Muscle of arm (tissue), 12 donors: ENCODE results near the gene OLAH. TPM values are rescaled to one million over a fixed set of nuclear protein-coding genes. Genes with fewer than 3 reads are reported as not detected.

ENCODE experiments used
- polyA plus RNA-seq, 12 donors: library from polyadenylated mRNA; unstranded; fragments of 120-200 nt; gene quantifications; one replicate each; pipeline ENCODE4 v1.2.1, GENCODE V29; 2013; ENCODE audit not compliant: insufficient read length in 12 of 12

OLAH gene
- polyA plus RNA-seq, 12 donors = 0.16 to 0.30 (median 0.25) TPM; not detected in 8

Other genes starting within 250 kb of the OLAH start
- gene CDNF, start 205.9 kb upstream of the OLAH start, polyA plus RNA-seq = 1 to 10 TPM in 10 of 12 donors, not detected in 2; 2.2 to 4.8 (median 4.1) TPM
- gene HSPA14, start 205.6 kb upstream of the OLAH start, polyA plus RNA-seq = 10 to 100 TPM in 11 of 12 donors, not detected in 1; 11.6 to 19.4 (median 16.4) TPM
- 10 to 100 TPM in 10 of 12 donors, 1 to 10 TPM in 1, not detected in 1; 8.9 to 13.7 (median 11.5) TPM for gene MSANTD7, start 205.6 kb upstream of the OLAH start, polyA plus RNA-seq
- 10 to 100 TPM in 9 of 12 donors, 1 to 10 TPM in 2, not detected in 1; 9.5 to 25.0 (median 15.7) TPM for gene SUV39H2, start 165.1 kb upstream of the OLAH start, polyA plus RNA-seq
- gene DCLRE1C, start 89.8 kb upstream of the OLAH start, polyA plus RNA-seq = 10 to 100 TPM in 4 of 12 donors, 1 to 10 TPM in 7, not detected in 1; 8.0 to 16.8 (median 9.4) TPM
- 1 to 10 TPM in 4 of 12 donors, under 1 TPM in 5, not detected in 3; 0.33 to 1.5 (median 0.93) TPM for gene MEIG1, start 84.6 kb upstream of the OLAH start, polyA plus RNA-seq
- gene ACBD7, start 44.8 kb downstream of the OLAH start, polyA plus RNA-seq = 1 to 10 TPM in 8 of 12 donors, under 1 TPM in 2, not detected in 2; 0.80 to 2.4 (median 1.4) TPM
- 10 to 100 TPM in 10 of 12 donors, not detected in 2; 11.5 to 17.4 (median 14.7) TPM for gene RPP38, start 53.4 kb downstream of the OLAH start, polyA plus RNA-seq
- gene NMT2, start 124.8 kb downstream of the OLAH start, polyA plus RNA-seq = 10 to 100 TPM in 10 of 12 donors, 1 to 10 TPM in 1, not detected in 1; 8.7 to 24.2 (median 18.7) TPM